Trophoblast cell (in vitro differentiated cells and primary cell): ENCODE results near the gene IFNL1.

Experiments
- DNase-seq, 2 donors: peaks; one replicate each; pipeline ENCODE4 v3.0.0-alpha.2; 2016
- H2AFZ ChIP-seq: 2 replicates; pipeline ENCODE4 v1.6.1; 2013; ENCODE audit warnings: low read length, moderate library complexity, mild to moderate bottlenecking; ENCODE audit not compliant: insufficient read depth, poor library complexity
- H2AK5ac ChIP-seq: 2 replicates; pipeline ENCODE4 v1.6.1; 2013; ENCODE audit warnings: mild to moderate bottlenecking, low read length
- H2BK120ac ChIP-seq: 2 replicates; pipeline ENCODE4 v1.6.1; 2013; ENCODE audit warnings: low read length, mild to moderate bottlenecking, moderate library complexity; ENCODE audit not compliant: insufficient read depth, poor library complexity
- H2BK12ac ChIP-seq: 2 replicates; pipeline ENCODE4 v1.6.1; 2013; ENCODE audit warnings: mild to moderate bottlenecking, low read length, moderate library complexity
- H2BK5ac ChIP-seq: 2 replicates; pipeline ENCODE4 v1.6.1; 2013; ENCODE audit warnings: low read length, low read depth, moderate library complexity, mild to moderate bottlenecking; ENCODE audit not compliant: poor library complexity
- H3K14ac ChIP-seq: 2 replicates; pipeline ENCODE4 v1.6.1; 2013; ENCODE audit warnings: mild to moderate bottlenecking, low read length
- H3K18ac ChIP-seq: 2 replicates; pipeline ENCODE4 v1.6.1; 2013; ENCODE audit warnings: mild to moderate bottlenecking, low read length
- H3K23ac ChIP-seq: 2 replicates; pipeline ENCODE4 v1.6.1; 2013; ENCODE audit warnings: low read length
- H3K27ac ChIP-seq: 2 replicates; pipeline ENCODE4 v1.5.1; 2013; ENCODE audit warnings: low read depth, mild to moderate bottlenecking, inconsistent platforms, low read length, moderate library complexity
- H3K27me3 ChIP-seq: 2 replicates; pipeline ENCODE4 v1.6.1; 2013; ENCODE audit warnings: inconsistent platforms, mild to moderate bottlenecking, low read length, moderate library complexity; ENCODE audit not compliant: insufficient read depth
- H3K36me3 ChIP-seq, 2 experiments: 1 replicate in 1 of 2; 2 replicates in 1 of 2; pipeline ENCODE4 v1.6.1; 2013; ENCODE audit warnings: low read length in 2 of 2, mild to moderate bottlenecking in 2 of 2, moderate library complexity in 1 of 2; ENCODE audit not compliant: insufficient read depth in 2 of 2, control insufficient read depth in 1 of 2
- H3K4ac ChIP-seq: 2 replicates; pipeline ENCODE4 v1.6.1; 2013; ENCODE audit warnings: low read depth, mild to moderate bottlenecking, low read length, moderate library complexity
- H3K4me1 ChIP-seq, 2 experiments: 1 replicate in 1 of 2; 2 replicates in 1 of 2; pipeline ENCODE4 v1.6.1; 2013; ENCODE audit warnings: low read length in 2 of 2, mild to moderate bottlenecking in 2 of 2, moderate library complexity in 1 of 2; ENCODE audit not compliant: insufficient read depth in 2 of 2, control insufficient read depth in 1 of 2
- H3K4me2 ChIP-seq: 2 replicates; pipeline ENCODE4 v1.6.1; 2013; ENCODE audit warnings: inconsistent platforms, mild to moderate bottlenecking, low read length, moderate library complexity
- H3K4me3 ChIP-seq: 2 replicates; pipeline ENCODE4 v1.5.1; 2013; ENCODE audit warnings: mild to moderate bottlenecking, low read depth, low read length, inconsistent platforms
- H3K79me1 ChIP-seq: one replicate; pipeline ENCODE4 v1.6.1; 2013; ENCODE audit warnings: low read length
- H3K79me2 ChIP-seq: 2 replicates; pipeline ENCODE4 v1.6.1; 2013; ENCODE audit warnings: low read length, mild to moderate bottlenecking; ENCODE audit not compliant: control insufficient read depth, insufficient read depth, poor library complexity
- H3K9ac ChIP-seq: 2 replicates; pipeline ENCODE4 v1.6.1; 2013; ENCODE audit warnings: mild to moderate bottlenecking, low read length
- H3K9me3 ChIP-seq: 2 replicates; pipeline ENCODE4 v1.6.1; 2013; ENCODE audit warnings: low read depth, mild to moderate bottlenecking, control low read depth, inconsistent platforms, low read length; ENCODE audit not compliant: insufficient read depth
- H4K12ac ChIP-seq: 2 replicates; pipeline ENCODE4 v1.6.1; 2013; ENCODE audit warnings: low read depth, mild to moderate bottlenecking, low read length, moderate library complexity
- H4K8ac ChIP-seq: 2 replicates; pipeline ENCODE4 v1.6.1; 2013; ENCODE audit warnings: low read depth, mild to moderate bottlenecking, low read length, moderate library complexity
- H4K91ac ChIP-seq: one replicate; pipeline ENCODE4 v1.6.1; 2013; ENCODE audit warnings: low read depth, mild to moderate bottlenecking, low read length, moderate library complexity
- WGBS: extraction: QIAGEN DNeasy Blood & Tissue Kit; methylation state at CpG from one replicate; pipeline ENCODE4 v1.1.7; 2013; ENCODE audit warnings: missing lambda C conversion rate; ENCODE audit not compliant: insufficient read length, insufficient coverage; ENCODE audit errors: extremely low coverage; 5-methylcytosine and 5-hydroxymethylcytosine counted together

IFNL1 gene

DNA sequence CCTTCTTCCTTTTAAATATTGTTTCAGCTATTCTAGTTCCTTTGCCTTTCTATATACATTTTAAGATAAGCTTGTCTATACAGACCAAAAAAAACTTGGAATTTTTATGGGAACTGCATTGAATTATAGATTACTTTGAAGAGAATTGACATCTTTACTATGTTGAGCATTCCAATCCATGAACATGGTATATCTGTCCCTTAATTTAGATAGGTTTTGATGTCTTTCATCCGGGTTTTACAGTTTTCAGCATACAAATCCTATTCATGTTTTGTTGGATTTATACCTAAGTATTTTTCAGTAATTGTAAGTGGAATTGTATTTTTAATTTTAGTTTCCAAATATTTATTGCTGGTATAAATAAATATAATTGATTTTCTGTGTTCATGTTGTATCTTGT, 12.2 kb upstream of the IFNL1 start:
- Histone ChIP-seq H3K27ac (no peak overlapping the region), H3K18ac (no peak overlapping the region), H3K4me2 (no peak overlapping the region), H4K91ac (no peak overlapping the region), H2AFZ (no peak overlapping the region), H3K23ac (no peak overlapping the region), H3K4me1 (no peaks in the 10 kb centered on the region), H2BK120ac (no peak overlapping the region), H3K79me1 (no peaks in the 10 kb centered on the region), H3K79me2 (no peaks in the 10 kb centered on the region), H3K27me3 (no peaks in the 10 kb centered on the region), H3K4ac (no peak overlapping the region), H3K14ac (no peak overlapping the region), H4K12ac (no peak overlapping the region), H3K36me3 (no peaks in the 10 kb centered on the region), H2AK5ac (no peak overlapping the region), H3K4me3 (no peak overlapping the region), H3K9ac (no peak overlapping the region), H3K9me3 (no peaks in the 10 kb centered on the region), H4K8ac (no peak overlapping the region), H2BK5ac (no peak overlapping the region), H2BK12ac (no peak overlapping the region)
- WGBS = no CpG with 5 or more reads among the region's 1 CpG
- no peak for DNase-seq

DNA sequence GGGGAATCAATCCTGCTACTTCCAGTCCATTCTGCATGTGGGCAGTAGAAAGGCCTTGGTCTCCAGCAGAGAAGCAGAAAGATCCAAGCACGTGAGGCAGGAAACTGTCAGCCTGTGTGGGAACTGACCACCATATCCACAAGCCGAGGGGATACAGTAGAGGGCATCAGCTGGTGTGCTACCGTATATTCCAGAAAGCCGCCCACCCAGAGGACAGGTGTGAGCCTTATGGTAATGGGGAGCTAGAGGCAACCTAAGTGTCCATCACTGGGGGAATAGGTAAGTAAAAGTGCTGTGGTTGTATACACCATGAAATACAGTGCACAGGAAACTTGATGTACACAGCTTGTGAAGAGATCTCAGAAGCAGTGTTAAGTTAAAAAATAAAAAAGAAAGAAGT, 2.8 kb upstream of the IFNL1 start:
- Histone ChIP-seq H3K9me3 (no peaks in the 10 kb centered on the region), H4K12ac (no peak overlapping the region), H3K27me3 (no peaks in the 10 kb centered on the region), H2AK5ac (no peak overlapping the region), H2BK120ac (no peak overlapping the region), H3K18ac (no peak overlapping the region), H3K4me1 (peaks cover 2 to 4% of the 10 kb centered on the region in 2 experiments), H2BK12ac (no peak overlapping the region), H3K14ac (no peak overlapping the region), H2AFZ (no peak overlapping the region), H3K23ac (no peak overlapping the region), H3K4me3 (no peak overlapping the region), H2BK5ac (no peak overlapping the region), H3K4me2 (no peak overlapping the region), H3K79me2 (no peaks in the 10 kb centered on the region), H4K91ac (no peak overlapping the region), H3K4ac (no peak overlapping the region), H3K36me3 (no peaks in the 10 kb centered on the region), H4K8ac (no peak overlapping the region), H3K27ac (no peak overlapping the region), H3K9ac (no peak overlapping the region), H3K79me1 (no peaks in the 10 kb centered on the region)
- WGBS = no CpG with 5 or more reads among the region's 4 CpGs
- no peak for DNase-seq

DNA sequence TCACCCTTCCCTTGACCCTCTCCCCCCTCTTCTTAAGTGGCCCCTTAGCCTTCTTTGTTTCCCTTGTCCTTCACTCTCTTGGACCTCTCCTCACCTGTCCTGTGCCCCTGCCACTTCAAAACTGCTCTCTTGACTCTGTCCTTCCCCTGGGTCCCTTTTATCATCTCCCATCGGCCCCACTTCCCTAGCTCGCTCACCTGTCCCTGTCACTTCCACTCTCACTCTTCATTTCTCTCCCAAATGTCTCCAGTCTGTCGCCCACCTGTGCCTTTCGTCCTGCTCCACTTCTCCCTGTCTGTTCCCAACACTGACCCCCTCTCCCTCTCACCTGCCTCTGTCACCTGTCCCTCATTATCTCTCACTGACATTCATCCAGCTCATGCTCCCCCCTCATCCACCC, 699 bp downstream of the IFNL1 start:
- no peak overlapping the region for H3K23ac ChIP-seq
- H3K4me1 ChIP-seq = peaks cover 2 to 4% of the 10 kb centered on the region in 2 experiments
- no peaks in the 10 kb centered on the region for H3K79me1 ChIP-seq
- no peak overlapping the region for H3K4ac ChIP-seq
- no peak overlapping the region for H2BK5ac ChIP-seq
- H3K9me3 ChIP-seq = no peaks in the 10 kb centered on the region
- no peaks in the 10 kb centered on the region for H3K36me3 ChIP-seq
- no peak overlapping the region for H3K18ac ChIP-seq
- DNase-seq = no peak
- no peak overlapping the region for H3K9ac ChIP-seq
- no peak overlapping the region for H3K4me3 ChIP-seq
- no CpG with 5 or more reads among the region's 4 CpGs for WGBS
- no peak overlapping the region for H3K14ac ChIP-seq
- H4K91ac ChIP-seq = no peak overlapping the region
- H3K79me2 ChIP-seq = no peaks in the 10 kb centered on the region
- H3K27me3 ChIP-seq = no peaks in the 10 kb centered on the region
- H2BK120ac ChIP-seq = no peak overlapping the region
- H4K12ac ChIP-seq = no peak overlapping the region
- no peak overlapping the region for H2BK12ac ChIP-seq
- H4K8ac ChIP-seq = no peak overlapping the region
- H3K4me2 ChIP-seq = no peak overlapping the region
- H2AFZ ChIP-seq = no peak overlapping the region
- no peak overlapping the region for H3K27ac ChIP-seq
- no peak overlapping the region for H2AK5ac ChIP-seq

DNA sequence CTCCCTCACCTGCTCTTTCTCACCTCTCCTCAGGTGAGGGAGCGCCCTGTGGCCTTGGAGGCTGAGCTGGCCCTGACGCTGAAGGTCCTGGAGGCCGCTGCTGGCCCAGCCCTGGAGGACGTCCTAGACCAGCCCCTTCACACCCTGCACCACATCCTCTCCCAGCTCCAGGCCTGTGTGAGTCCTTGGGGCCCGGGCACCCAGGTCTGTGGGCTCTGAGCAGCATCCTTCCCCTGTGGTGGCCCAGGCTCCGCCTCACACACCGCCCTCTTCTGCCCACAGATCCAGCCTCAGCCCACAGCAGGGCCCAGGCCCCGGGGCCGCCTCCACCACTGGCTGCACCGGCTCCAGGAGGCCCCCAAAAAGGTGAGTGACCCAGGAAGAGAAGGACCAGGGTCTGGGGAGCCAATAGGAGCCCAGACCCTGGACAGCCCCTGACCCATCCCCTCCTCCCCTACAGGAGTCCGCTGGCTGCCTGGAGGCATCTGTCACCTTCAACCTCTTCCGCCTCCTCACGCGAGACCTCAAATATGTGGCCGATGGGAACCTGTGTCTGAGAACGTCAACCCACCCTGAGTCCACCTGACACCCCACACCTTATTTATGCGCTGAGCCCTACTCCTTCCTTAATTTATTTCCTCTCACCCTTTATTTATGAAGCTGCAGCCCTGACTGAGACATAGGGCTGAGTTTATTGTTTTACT, 1.9 kb downstream of the IFNL1 start:
- no peak overlapping the region for H4K8ac ChIP-seq
- H3K14ac ChIP-seq = no peak overlapping the region
- no CpG with 5 or more reads among the region's 17 CpGs for WGBS
- H4K12ac ChIP-seq = no peak overlapping the region
- no peak overlapping the region for H3K27ac ChIP-seq
- H2AFZ ChIP-seq = no peak overlapping the region
- H3K27me3 ChIP-seq = no peaks in the 10 kb centered on the region
- no peak overlapping the region for H3K9ac ChIP-seq
- no peak overlapping the region for H4K91ac ChIP-seq
- H3K36me3 ChIP-seq = no peaks in the 10 kb centered on the region
- H2BK12ac ChIP-seq = no peak overlapping the region
- H2BK5ac ChIP-seq = no peak overlapping the region
- H2AK5ac ChIP-seq = no peak overlapping the region
- no peak overlapping the region for H3K4ac ChIP-seq
- H3K9me3 ChIP-seq = no peaks in the 10 kb centered on the region
- no peak overlapping the region for H3K4me2 ChIP-seq
- no peaks in the 10 kb centered on the region for H3K79me2 ChIP-seq
- no peaks in the 10 kb centered on the region for H3K79me1 ChIP-seq
- H2BK120ac ChIP-seq = no peak overlapping the region
- no peak for DNase-seq
- H3K4me3 ChIP-seq = no peak overlapping the region
- no peak overlapping the region for H3K18ac ChIP-seq
- peaks cover 2 to 4% of the 10 kb centered on the region in 2 experiments for H3K4me1 ChIP-seq
- no peak overlapping the region for H3K23ac ChIP-seq
